ENCODE measurements around the gene SIN3B.
A peak's percentile ranks its signal among the peaks of the same experiment; 100 is the strongest.
"Not testable (repeated sequence)": the region's sequence is repeated elsewhere in the genome, so short reads cannot be mapped to it uniquely, and the experiment has no call there.

The SIN3B gene

DNA sequence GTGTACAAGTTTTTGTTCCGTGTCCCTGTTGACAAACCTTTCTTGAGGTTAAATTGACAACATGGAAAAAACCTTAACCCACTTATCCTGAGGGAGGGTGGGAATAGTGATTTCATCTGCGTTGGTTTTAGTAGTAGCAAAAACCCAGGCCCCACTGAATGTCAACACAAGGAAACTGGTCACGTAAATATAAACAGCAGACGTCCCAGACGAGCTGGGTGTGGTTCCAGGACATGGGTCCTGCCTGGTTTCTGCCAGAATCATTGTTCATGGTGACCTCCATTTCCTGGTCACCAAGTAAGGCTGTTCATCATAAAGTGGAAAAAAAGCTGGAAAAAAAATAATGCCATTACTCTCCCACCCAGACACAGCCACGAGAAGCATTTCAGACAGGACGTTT is 42.7 kb downstream of the SIN3B start:
- no peak for DNase-seq

- no peak for DNase-seq
Observed at GRCh38 chr19:16872728-16873127, 43.5 kb downstream of the SIN3B start.

- DNase-seq: no peak
Observed at GRCh38 chr19:16873594-16873993, 44.4 kb downstream of the SIN3B start.

DNA sequence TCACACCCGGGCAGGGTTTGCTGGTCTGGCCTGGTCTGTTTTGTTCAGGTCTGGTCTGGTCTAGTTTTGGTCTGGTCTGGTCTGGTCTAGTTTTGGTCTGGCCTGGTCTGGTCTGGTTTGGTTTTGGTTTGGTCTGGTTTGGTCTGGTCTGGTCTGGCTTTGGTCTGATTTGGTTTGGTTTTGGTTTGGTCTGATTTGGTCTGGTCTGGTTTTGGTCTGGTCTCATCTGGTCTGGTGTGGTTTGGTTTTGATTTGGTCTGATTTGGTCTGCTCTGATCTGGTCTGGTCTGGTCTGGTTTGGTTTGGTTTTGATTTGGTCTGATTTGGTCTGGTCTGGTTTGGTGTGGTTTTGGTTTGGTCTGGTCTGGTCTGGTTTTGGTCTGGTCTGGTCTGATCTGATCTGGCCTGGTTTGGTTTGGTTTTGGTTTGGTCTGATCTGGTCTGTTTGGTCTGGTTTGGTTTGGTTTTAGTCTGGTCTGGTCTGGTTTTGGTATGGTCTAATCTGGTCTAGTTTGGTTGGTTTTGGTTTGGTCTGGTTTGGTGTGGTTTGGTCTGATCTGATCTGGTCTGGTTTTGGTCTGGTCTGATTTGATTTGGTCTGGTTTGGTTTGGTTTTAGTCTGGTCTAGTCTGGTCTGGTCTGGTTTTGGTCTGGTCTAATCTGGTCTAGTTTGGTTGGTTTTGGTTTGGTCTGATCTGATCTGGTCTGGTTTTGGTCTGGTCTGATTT is 45.2 kb downstream of the SIN3B start:
- DNase-seq: no peak

DNA sequence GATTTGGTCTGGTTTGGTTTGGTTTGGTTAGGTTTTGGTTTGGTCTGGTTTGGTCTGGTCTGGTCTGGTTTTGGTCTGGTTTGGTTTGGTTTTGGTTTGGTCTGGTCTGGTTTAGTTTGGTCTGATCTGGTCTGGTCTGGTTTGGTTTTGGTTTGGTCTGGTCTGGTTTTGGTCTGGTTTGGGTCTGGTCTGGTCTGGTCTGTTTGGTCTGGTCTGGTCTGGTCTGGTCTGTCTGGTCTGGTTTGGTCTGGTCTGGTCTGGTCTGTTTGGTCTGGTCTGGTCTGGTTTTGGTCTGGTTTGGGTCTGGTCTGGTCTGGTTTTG is 45.7 kb downstream of the SIN3B start:
- DNase-seq: not testable (repeated sequence)

- no peak for DNase-seq
Observed at GRCh38 chr19:16875584-16876555, 46.7 kb downstream of the SIN3B start.

GRCh38 chr19:16876904-16877361 is 47.7 kb downstream of the SIN3B start:
- DNase-seq: no peak

DNA sequence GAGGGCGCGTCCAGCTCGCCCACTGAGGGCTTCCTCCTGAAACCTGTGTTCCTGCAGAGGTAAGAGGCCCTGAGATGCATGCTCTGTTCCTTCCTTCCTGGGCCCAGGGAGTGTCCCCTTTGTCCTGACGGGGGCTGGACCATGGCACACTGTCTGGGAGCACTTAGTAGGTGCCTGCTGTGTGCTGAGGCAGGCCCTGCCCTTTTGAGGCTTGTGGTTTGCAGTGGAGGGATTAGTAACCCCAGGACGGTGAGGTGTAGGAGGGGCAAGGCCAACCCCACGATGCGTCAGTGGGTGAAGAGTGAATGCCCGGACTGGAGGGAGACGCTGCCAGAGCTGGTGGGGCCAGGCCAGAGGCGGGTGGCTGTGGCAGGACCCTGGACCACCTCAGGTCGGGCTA is 48.4 kb downstream of the SIN3B start:
- DNase-seq: no peak

GRCh38 chr19:16878181-16878965 is 49.2 kb downstream of the SIN3B start:
- DNase-seq: no peak

DNA sequence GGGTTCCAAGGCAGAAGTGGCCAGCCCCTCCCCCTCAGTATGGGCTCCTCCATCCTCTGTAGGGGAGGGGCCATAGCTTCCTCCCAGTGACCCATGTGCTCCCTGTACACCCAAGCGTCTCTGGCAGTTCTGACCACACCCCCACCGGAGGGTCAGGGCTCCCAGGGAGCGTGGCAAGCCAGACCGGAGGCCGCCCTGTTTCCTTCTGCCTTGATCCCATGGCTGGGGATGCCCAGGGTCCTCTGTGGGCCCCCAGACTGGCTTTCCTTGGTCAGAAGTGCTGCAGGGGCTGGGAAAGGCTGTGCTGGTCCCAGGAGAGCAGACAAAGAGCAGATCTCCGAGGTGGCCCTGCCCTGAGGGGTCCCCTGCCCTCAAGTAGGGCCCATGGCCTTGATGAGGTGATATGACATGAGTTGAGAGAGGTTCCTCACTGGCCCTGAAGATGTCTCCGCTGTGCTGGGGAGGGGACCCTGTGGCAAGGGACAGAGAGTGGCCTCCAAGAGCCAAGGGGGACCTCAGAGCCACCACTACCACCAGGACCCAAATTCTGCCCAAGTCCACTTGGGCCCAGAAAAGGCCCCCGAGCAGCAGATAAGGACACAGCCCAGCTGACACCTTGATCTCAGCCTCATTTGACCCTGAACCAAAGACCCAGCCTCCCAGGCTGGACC is 51.8 kb downstream of the SIN3B start:
- DNase-seq: no peak

- no peak for DNase-seq
Observed at GRCh38 chr19:16882146-16882545, 52.9 kb downstream of the SIN3B start.

DNA sequence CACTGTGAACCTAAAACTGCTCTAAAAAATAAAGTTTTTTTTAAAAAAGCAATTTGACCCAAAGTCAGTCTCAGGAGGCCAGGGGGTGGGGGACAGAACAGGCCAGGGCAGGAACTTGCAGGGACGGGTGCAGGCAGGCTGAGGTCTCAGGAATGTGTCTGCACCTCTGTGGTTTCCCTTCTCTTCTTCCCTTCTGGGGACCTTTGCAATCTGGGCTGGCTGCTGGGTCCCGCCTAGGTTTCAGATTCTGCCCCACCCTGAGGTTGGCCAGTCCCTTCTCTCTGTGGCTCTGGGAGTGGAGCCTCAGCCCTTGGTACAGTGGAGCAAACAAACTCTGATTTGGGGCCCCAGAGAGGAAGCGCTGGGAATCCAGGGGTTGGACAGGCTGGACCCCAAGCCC is 54.3 kb downstream of the SIN3B start:
- DNase-seq: no peak

GRCh38 chr19:16885166-16885565 is 56.0 kb downstream of the SIN3B start:
- DNase-seq: no peak

DNA sequence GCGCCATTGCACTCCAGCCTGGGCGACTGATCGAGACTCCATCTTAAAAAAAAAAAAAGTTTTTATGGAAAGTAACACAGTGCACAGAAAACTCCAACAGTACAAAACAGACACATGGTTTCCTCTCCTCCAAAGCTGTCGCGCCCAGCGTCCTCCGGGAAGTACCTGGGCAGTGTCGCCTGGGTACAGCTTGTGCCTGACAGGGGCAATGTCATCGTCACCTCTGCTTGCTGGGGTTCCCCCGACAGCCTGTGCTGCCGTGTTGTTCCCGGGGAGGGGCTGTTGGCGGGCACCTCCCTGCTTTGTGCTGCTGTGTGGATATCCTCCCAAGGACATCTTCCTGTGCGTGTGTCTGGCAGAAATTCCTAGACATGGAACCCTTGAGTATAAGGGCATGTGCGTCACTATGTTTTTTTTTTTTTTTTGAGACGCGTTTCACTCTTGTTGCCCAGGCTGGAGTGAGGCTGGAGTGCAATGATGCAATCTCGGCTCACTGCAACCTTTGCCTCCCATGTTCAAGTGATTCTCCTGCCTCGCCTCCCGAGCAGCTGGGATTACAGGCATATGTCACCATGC is 57.2 kb downstream of the SIN3B start:
- DNase-seq: no peak

DNA sequence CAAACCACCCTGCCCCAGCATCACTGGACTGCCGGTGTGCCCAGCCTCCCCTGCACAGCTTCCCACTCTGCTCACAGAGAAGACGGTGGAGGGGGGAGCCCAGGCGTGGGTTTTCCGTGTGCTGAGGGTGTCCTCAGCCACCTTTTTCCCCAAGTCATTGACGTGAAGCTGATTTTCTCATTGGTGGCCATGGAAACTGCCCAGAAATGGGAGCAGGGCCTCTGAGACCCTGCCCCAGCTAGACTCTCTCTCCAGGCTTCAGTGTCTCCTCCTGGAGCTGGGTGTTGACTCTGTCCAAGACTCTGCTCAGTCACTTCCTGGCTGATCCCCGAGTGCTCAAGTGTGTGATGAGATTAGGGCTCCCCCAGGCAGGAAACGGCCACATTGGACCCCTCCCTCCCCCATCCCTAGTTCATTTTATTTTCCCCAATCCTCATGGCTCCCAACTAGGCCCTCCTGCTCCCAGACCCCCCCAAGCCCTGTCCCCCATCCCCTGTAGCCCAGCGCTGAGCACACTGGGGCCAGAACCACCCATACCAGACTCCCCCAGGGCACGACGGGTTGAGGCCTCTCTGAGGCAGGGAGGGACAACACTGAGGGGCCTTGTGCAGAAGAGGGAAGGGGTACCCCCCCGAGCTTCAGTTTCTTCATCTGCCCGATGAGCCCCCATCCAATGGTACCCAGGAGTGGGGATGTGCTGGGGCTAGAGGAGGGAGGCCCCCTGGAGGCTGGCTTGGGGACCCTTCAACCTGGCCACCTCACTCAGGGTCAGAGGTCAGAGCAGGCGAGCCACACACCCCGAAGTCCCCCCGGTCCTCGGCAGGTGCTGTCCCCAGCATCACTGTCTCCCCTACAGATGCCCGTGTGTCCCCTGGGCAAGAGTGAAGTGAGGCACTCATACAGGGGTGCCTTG is 58.4 kb downstream of the SIN3B start:
- no peak for DNase-seq

GRCh38 chr19:16888629-16889365 is 59.6 kb downstream of the SIN3B start, which contains the start of gene F2RL3:
Gene F2RL3, plus strand, starts transcription at chr19:16888999. Its CDS starts 191 bp downstream, at chr19:16889190.
- DNase-seq: no peak

GRCh38 chr19:16889366-16889882 is 60.2 kb downstream of the SIN3B start:
- peak; percentile 45 for DNase-seq

- DNase-seq: no peak
Observed at GRCh38 chr19:16889883-16890460, 60.8 kb downstream of the SIN3B start.

- no peak for DNase-seq
Observed at GRCh38 chr19:16890461-16891184, 61.4 kb downstream of the SIN3B start.

All from NCI-H1092 (cell line).